Cardiac muscle cell (in vitro differentiated cells and primary cell): ENCODE results near the gene CDH4. TPM values are rescaled to one million over a fixed set of nuclear protein-coding genes. Genes with fewer than 3 reads are reported as not detected.

ENCODE experiments used
- DNase-seq, 2 donors: peaks; one replicate each; pipeline versions ENCODE4 v3.0.0 to v3.0.0-alpha.2; 2010 to 2017; ENCODE audit warnings: low read depth in 1 of 2, low spot score in 1 of 2
- H3K27ac ChIP-seq: fragments of 200-600 bp; sonication (generic); 2 replicates; pipeline ENCODE4 v1.5.1; 2016
- H3K27me3 ChIP-seq: fragments of 200-600 bp; sonication (generic); 2 replicates; pipeline ENCODE4 v1.6.0; 2016; ENCODE audit warnings: control low read depth
- H3K36me3 ChIP-seq: fragments of 200-600 bp; sonication (generic); 2 replicates; pipeline ENCODE4 v1.5.1; 2016; ENCODE audit warnings: control low read depth
- H3K4me1 ChIP-seq: fragments of 200-600 bp; sonication (generic); 2 replicates; pipeline ENCODE4 v1.8.1; 2017; ENCODE audit warnings: low read depth, mild to moderate bottlenecking, mixed run types
- H3K4me3 ChIP-seq: fragments of 200-600 bp; sonication (generic); 2 replicates; pipeline ENCODE4 v1.5.1; 2016; ENCODE audit warnings: mild to moderate bottlenecking
- H3K9me3 ChIP-seq: fragments of 200-600 bp; sonication (generic); 2 replicates; pipeline ENCODE4 v1.5.1; 2017; ENCODE audit warnings: low read depth, mild to moderate bottlenecking, control low read depth
- CTCF ChIP-seq: IDR thresholded peaks from 2 replicates; pipeline ENCODE4 v1.5.1; 2012; ENCODE audit warnings: low read depth, mild to moderate bottlenecking, low read length
- polyA plus RNA-seq: library from polyadenylated mRNA; unstranded; fragments of >200 nt; fragmentation: Nextera tagmentation; extraction: Ambion mirVana; gene quantifications from 2 replicates; pipeline ENCODE4 v1.2.1, GENCODE V29; 2016
- total RNA-seq: library from RNA; depleted of rRNA; stranded (reverse); fragments of >200 nt; gene quantifications from 2 replicates; pipeline ENCODE4 v1.2.3, GENCODE V29; 2016

Gene CDH4
- total and polyA plus RNA-seq, 2 experiments from 2014 or later: 0.43 to 0.80 TPM

- no peak for TF ChIP-seq CTCF
- H3K9me3 ChIP-seq: no peaks in the 10 kb centered on the region
- no peak overlapping the region for H3K4me3 ChIP-seq
- no peak for DNase-seq
- H3K27ac ChIP-seq: no peak overlapping the region
- H3K36me3 ChIP-seq: no peaks in the 10 kb centered on the region
- no peaks in the 10 kb centered on the region for H3K27me3 ChIP-seq
- no peaks in the 10 kb centered on the region for H3K4me1 ChIP-seq
These were observed 507.4 kb downstream of the CDH4 start for GRCh38 chr20:61759286-61760065.

- H3K36me3 ChIP-seq: no peaks in the 10 kb centered on the region
- DNase-seq: no peak
- no peaks in the 10 kb centered on the region for H3K9me3 ChIP-seq
- no peaks in the 10 kb centered on the region for H3K27me3 ChIP-seq
- TF ChIP-seq CTCF: no peak
- H3K27ac ChIP-seq: no peak overlapping the region
- H3K4me3 ChIP-seq: no peak overlapping the region
- H3K4me1 ChIP-seq: no peaks in the 10 kb centered on the region
These were observed 508.3 kb downstream of the CDH4 start for GRCh38 chr20:61760321-61760720.

- DNase-seq: no peak
- H3K27me3 ChIP-seq: no peaks in the 10 kb centered on the region
These were observed 508.7 kb downstream of the CDH4 start for GRCh38 chr20:61760731-61761130.

GRCh38 chr20:61761453-61762166, 509.5 kb downstream of the CDH4 start:
- Histone ChIP-seq H3K36me3 (no peaks in the 10 kb centered on the region), H3K27me3 (no peaks in the 10 kb centered on the region), H3K27ac (no peak overlapping the region), H3K4me1 (no peaks in the 10 kb centered on the region), H3K9me3 (no peaks in the 10 kb centered on the region), H3K4me3 (no peak overlapping the region)
- TF ChIP-seq CTCF: no peak
- DNase-seq: no peak

More at GRCh38 chr20:61760731-61761130, 508.7 kb downstream of the CDH4 start:
- H3K9me3 ChIP-seq: no peaks in the 10 kb centered on the region
- TF ChIP-seq CTCF: no peak
- no peaks in the 10 kb centered on the region for H3K36me3 ChIP-seq
- no peak overlapping the region for H3K4me3 ChIP-seq
- no peaks in the 10 kb centered on the region for H3K4me1 ChIP-seq
- no peak overlapping the region for H3K27ac ChIP-seq

GRCh38 chr20:61762167-61762710, 510.2 kb downstream of the CDH4 start:
- Histone ChIP-seq H3K9me3 (no peaks in the 10 kb centered on the region), H3K27ac (no peak overlapping the region), H3K36me3 (no peaks in the 10 kb centered on the region), H3K4me3 (no peak overlapping the region), H3K27me3 (no peaks in the 10 kb centered on the region), H3K4me1 (no peaks in the 10 kb centered on the region)
- no peak for DNase-seq
- no peak for TF ChIP-seq CTCF
